WERI-Rb-1 (cell line): ENCODE results near the gene SLC19A1.

Source experiments
- DNase-seq: peaks from one replicate; pipeline ENCODE4 v3.0.0-alpha.2; 2020
- H3K27ac ChIP-seq: fragments of 250-450 bp; sonication (Bioruptor Pico); 2 replicates; pipeline ENCODE4 v1.5.1; 2020; ENCODE audit warnings: mild to moderate bottlenecking, moderate library complexity
- H3K27me3 ChIP-seq: fragments of 250-450 bp; sonication (Bioruptor Pico); 2 replicates; pipeline ENCODE4 v1.5.1; 2021; ENCODE audit warnings: mild to moderate bottlenecking, low read depth, moderate library complexity; ENCODE audit not compliant: insufficient read depth, severe bottlenecking
- H3K36me3 ChIP-seq: fragments of 250-450 bp; sonication (Bioruptor Pico); 2 replicates; pipeline ENCODE4 v1.5.1; 2020; ENCODE audit warnings: mild to moderate bottlenecking, moderate library complexity
- H3K4me3 ChIP-seq: 2 replicates; pipeline ENCODE4 v1.5.1; 2011; ENCODE audit warnings: low read depth, mild to moderate bottlenecking, control low read depth, low read length
- H3K9me3 ChIP-seq: fragments of 250-450 bp; sonication (Bioruptor Pico); 2 replicates; pipeline ENCODE4 v1.5.1; 2021; ENCODE audit warnings: mild to moderate bottlenecking, moderate library complexity; ENCODE audit not compliant: severe bottlenecking
- CTCF ChIP-seq: IDR thresholded peaks from 2 replicates; pipeline ENCODE4 v1.5.1; 2011; ENCODE audit warnings: low read depth, mild to moderate bottlenecking, control low read depth, inconsistent platforms, low read length

SLC19A1 gene

GRCh38 chr21:45549626-45550463 lies 7.6 kb upstream of the SLC19A1 start:
- TF ChIP-seq CTCF, result peak; percentile 27; the same call in 1 of the 2 replicates
- H3K27ac ChIP-seq, result no peak overlapping the region
- H3K36me3 ChIP-seq, result no peaks in the 10 kb centered on the region
- no peak overlapping the region for H3K4me3 ChIP-seq
- no peaks in the 10 kb centered on the region for H3K27me3 ChIP-seq
- DNase-seq, result peak; percentile 29
- no peaks in the 10 kb centered on the region for H3K9me3 ChIP-seq

- TF ChIP-seq CTCF, result no peak
- Histone ChIP-seq H3K4me3 (no peak overlapping the region), H3K27ac (no peak overlapping the region), H3K27me3 (no peaks in the 10 kb centered on the region), H3K36me3 (no peaks in the 10 kb centered on the region), H3K9me3 (no peaks in the 10 kb centered on the region)
- DNase-seq, result no peak
These were observed 6.7 kb upstream of the SLC19A1 start for GRCh38 chr21:45548711-45549491.

- Histone ChIP-seq H3K4me3 (no peak overlapping the region), H3K27me3 (no peaks in the 10 kb centered on the region), H3K27ac (no peak overlapping the region), H3K9me3 (no peaks in the 10 kb centered on the region), H3K36me3 (no peaks in the 10 kb centered on the region)
- no peak for TF ChIP-seq CTCF
- no peak for DNase-seq
These were observed 5.3 kb upstream of the SLC19A1 start for GRCh38 chr21:45547545-45547900.

- no peaks in the 10 kb centered on the region for H3K27me3 ChIP-seq
- H3K36me3 ChIP-seq, result no peaks in the 10 kb centered on the region
- no peaks in the 10 kb centered on the region for H3K9me3 ChIP-seq
- no peak overlapping the region for H3K27ac ChIP-seq
- TF ChIP-seq CTCF, result no peak
- DNase-seq, result no peak
- H3K4me3 ChIP-seq, result no peak overlapping the region
These were observed 4.7 kb upstream of the SLC19A1 start for GRCh38 chr21:45546636-45547544.

GRCh38 chr21:45545691-45546531 lies 3.7 kb upstream of the SLC19A1 start:
- TF ChIP-seq CTCF, result no peak
- DNase-seq, result peak; percentile 7
- Histone ChIP-seq H3K4me3 (no peak overlapping the region), H3K9me3 (no peaks in the 10 kb centered on the region), H3K27ac (no peak overlapping the region), H3K36me3 (peaks cover 3% of the 10 kb centered on the region), H3K27me3 (no peaks in the 10 kb centered on the region)
